ENCODE measurements around the gene OIP5.
"Not testable (repeated sequence)": the region's sequence is repeated elsewhere in the genome, so short reads cannot be mapped to it uniquely, and the experiment has no call there.

OIP5 gene

DNA sequence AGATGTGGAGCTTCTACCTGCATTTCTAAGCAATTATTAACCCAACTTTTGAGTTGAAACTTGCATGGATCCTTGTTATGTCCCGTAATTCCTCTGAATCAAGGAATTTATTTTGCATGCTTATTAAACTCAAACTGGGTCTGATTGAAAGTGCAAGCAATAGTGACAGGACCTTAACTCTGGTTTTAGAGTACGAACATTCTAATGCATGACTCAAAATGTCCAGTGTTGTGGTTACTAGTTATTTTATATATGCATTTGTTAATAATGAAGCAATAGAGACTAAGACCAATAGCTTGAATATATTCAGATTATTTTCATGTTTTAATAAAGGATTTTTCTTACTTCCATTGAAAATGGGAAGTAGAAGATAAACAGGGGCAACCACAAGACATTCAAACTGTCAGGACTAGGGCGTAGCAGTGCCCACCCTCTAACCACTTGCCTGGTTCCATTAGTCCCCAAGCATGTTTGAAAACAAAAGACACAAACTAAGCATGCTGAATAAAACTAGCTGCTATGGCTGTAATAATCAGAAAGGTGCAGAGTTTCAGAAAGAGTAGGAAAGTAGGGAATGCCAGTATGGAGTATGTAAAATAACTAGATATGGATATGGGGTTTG, 28.1 kb downstream of the OIP5 start:
- in situ Hi-C loops (cut with HindIII; ENCODE audit: low sequenced_read_pairs), result no loop called here
- TF ChIP-seq, protein P1, sequence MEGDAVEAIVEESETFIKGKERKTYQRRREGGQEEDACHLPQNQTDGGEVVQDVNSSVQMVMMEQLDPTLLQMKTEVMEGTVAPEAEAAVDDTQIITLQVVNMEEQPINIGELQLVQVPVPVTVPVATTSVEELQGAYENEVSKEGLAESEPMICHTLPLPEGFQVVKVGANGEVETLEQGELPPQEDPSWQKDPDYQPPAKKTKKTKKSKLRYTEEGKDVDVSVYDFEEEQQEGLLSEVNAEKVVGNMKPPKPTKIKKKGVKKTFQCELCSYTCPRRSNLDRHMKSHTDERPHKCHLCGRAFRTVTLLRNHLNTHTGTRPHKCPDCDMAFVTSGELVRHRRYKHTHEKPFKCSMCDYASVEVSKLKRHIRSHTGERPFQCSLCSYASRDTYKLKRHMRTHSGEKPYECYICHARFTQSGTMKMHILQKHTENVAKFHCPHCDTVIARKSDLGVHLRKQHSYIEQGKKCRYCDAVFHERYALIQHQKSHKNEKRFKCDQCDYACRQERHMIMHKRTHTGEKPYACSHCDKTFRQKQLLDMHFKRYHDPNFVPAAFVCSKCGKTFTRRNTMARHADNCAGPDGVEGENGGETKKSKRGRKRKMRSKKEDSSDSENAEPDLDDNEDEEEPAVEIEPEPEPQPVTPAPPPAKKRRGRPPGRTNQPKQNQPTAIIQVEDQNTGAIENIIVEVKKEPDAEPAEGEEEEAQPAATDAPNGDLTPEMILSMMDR (IDR thresholded peaks at IDR 0.05; ENCODE audit: low read depth, low read length), result no peak
- no peak for DNase-seq (ENCODE audit: low read depth, low spot score)
- H3K4me3 ChIP-seq (ENCODE audit: low read depth, low read length), result no peak overlapping the region

DNA sequence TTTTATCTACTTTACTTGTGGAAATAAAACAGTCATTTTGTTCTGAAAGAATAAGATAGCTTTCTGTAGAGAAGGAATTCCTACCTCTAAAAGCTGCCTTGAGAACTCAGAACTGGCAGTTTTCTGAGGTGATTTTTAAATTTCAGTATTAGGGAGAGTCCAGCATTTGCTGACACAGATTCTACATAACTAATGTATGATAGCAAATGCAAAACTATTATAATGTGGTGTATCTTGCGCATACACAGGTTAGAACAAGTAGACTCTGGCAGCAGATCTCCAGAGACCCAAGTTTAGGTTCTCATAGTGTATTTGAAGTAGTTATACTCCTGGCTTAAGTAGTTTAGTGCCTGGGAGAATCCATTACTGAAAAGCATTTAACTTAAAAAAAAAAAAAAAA, 30.8 kb downstream of the OIP5 start:
- no peak for DNase-seq (ENCODE audit: low read depth, low spot score)
- TF ChIP-seq, protein P1 (IDR thresholded peaks at IDR 0.05; ENCODE audit: low read depth, low read length), result no peak
- no peak overlapping the region for H3K4me3 ChIP-seq (ENCODE audit: low read depth, low read length)
- in situ Hi-C loops (cut with HindIII; ENCODE audit: low sequenced_read_pairs), result no loop called here

DNA sequence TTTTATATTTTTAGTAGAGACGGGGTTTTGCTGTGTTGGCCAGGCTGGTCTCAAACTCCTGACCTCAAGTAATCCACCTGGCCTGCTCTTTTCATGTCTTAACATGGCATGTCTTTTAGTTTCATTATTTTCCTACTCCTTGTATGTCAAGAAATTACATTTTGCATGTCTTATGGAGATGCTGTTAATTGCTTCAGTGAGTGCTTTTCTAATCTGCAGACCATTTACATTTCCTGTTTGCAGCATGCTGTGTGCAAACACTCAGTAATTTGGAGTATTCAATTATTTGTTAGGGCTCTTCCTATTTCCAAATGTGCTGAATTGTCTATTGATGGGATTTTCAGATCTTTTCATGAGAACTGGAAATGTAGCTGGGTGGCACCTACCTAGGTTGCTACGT, 31.3 kb downstream of the OIP5 start:
- in situ Hi-C loops (cut with HindIII; ENCODE audit: low sequenced_read_pairs); H3K4me3 ChIP-seq (ENCODE audit: low read depth, low read length); DNase-seq (ENCODE audit: low read depth, low spot score): not testable (repeated sequence)

DNA sequence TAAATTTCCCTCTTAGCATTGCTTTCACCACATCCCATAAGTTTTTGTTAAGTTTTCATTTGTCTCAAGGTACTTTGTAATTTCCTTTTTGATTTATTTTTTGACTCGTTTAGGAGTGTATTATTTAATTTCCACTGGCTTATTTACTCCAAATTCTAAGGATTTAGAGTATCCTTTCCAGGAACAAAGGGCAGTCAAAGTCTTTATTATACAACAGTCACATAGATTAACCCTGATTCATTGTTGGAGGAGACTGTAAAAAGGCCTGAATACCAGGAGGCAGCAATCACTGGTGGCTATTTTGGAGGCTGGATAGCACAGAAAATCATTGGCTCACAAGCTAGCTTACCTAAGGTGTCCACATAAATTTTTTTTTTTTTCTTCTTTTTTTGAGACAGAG, 39.9 kb downstream of the OIP5 start:
- in situ Hi-C loops (cut with HindIII; ENCODE audit: low sequenced_read_pairs), result no loop called here

DNA sequence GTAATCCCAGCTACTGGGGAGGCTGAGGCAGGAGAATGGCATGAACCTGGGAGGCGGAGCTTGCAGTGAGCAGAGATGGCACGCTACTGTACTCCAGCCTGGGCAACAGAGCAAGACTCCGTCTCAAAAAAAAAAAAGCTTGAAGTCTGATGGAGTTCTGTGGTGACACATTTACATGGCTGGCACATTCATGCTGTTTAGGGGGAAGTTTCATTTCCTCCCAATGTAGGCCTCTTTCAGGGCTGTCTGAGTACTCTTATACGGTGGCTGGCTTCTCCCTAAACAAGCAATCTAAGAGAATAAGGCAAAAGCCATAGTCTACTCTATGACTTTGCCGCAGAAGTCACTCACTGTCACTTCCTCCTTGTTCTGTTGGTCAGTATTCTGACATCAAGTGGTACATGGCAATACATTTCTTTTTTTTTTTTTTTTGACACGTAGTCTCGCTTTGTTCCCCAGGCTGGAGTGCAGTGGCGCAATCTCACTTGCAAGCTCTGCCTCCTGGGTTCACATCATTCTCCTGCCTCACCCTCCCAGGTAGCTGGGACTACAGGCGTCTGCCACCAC, 41.2 kb downstream of the OIP5 start:
- no peak for DNase-seq (ENCODE audit: low read depth, low spot score)
- in situ Hi-C loops (cut with HindIII; ENCODE audit: low sequenced_read_pairs), result no loop called here

More for the DNA sequence above, 39.9 kb downstream of the OIP5 start:
- no peak for DNase-seq (ENCODE audit: low read depth, low spot score)
- TF ChIP-seq, protein P1 (IDR thresholded peaks at IDR 0.05; ENCODE audit: low read depth, low read length), result no peak
- no peak overlapping the region for H3K4me3 ChIP-seq (ENCODE audit: low read depth, low read length)

DNA sequence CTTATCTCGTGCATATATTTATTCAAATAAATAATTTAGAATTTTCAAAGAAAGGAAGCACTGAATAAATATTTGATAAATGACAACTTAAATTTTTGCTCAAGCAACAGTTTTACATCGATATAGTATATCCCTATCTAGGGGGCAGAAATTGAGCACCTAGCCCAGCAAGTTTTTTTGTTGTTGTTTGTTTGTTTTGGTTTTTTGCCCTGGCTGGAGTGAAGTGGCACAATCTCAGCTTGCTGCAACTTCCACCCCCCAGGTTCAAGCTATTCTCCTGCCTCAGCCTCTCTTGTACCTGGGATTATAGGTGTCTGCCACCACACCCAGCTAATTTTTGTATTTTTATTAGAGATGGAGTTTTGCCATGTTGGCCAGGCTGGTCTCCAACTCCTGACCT, 42.4 kb downstream of the OIP5 start:
- in situ Hi-C loops (cut with HindIII; ENCODE audit: low sequenced_read_pairs), result no loop called here
- DNase-seq (ENCODE audit: low read depth, low spot score), result no peak
- H3K4me3 ChIP-seq (ENCODE audit: low read depth, low read length), result no peak overlapping the region
- TF ChIP-seq, protein P1 (IDR thresholded peaks at IDR 0.05; ENCODE audit: low read depth, low read length), result no peak

More for the DNA sequence above, 41.2 kb downstream of the OIP5 start:
- no peak overlapping the region for H3K4me3 ChIP-seq (ENCODE audit: low read depth, low read length)
- TF ChIP-seq, protein P1 (IDR thresholded peaks at IDR 0.05; ENCODE audit: low read depth, low read length), result no peak

DNA sequence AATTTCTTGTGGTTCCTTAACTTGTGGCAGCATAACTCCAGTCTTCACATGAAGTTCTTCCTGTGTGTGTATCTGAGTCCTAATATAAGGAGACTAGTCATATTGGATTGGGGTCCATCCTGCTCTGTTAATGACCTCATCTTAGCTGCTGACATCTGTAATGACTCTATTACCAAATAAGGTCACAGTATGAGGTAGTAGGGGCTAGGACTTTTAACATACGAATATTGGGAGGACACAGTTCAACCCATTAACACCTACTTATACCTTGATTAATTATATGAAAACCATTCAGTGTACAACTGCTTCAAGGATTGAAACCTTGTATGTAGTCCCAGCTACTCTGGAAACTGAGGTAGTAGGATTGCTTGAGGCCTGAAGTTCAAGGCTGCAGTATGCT, 43.9 kb downstream of the OIP5 start:
- in situ Hi-C loops (cut with HindIII; ENCODE audit: low sequenced_read_pairs), result no loop called here
- TF ChIP-seq, protein P1 (IDR thresholded peaks at IDR 0.05; ENCODE audit: low read depth, low read length), result no peak
- H3K4me3 ChIP-seq (ENCODE audit: low read depth, low read length), result no peak overlapping the region
- DNase-seq (ENCODE audit: low read depth, low spot score), result no peak

Measured in astrocyte of the spinal cord (primary cell).